Ovary (tissue), 9 donors: ENCODE measurements around the gene PODXL2. TPM values are rescaled to one million over a fixed set of nuclear protein-coding genes. Genes with fewer than 3 reads are reported as not detected.

Experiments
- DNase-seq, 5 donors: peaks; one replicate each; pipeline ENCODE4 v3.0.0-alpha.2; 2019 to 2020
- H3K27ac ChIP-seq, 2 donors: fragments of 200-600 bp; one replicate each; pipeline versions ENCODE4 v1.5.1 to v1.8.0; 2019 to 2022
- H3K27me3 ChIP-seq: fragments of 200-600 bp; one replicate; pipeline ENCODE4 v1.8.0; 2022
- H3K36me3 ChIP-seq: fragments of 200-600 bp; sonication (generic); one replicate; pipeline ENCODE4 v1.5.1; 2019
- H3K4me1 ChIP-seq: one replicate; pipeline ENCODE4 v1.8.1; 2013; ENCODE audit warnings: mild to moderate bottlenecking, moderate library complexity; ENCODE audit not compliant: insufficient read depth
- H3K4me3 ChIP-seq: fragments of 200-600 bp; sonication (generic); one replicate; pipeline ENCODE4 v1.5.1; 2017
- H3K9me3 ChIP-seq, 2 donors: fragments of 200-600 bp in 1 of 2; sonication (generic) in 1 of 2; one replicate each; pipeline versions ENCODE4 v1.5.1 to v1.8.1; 2013 to 2019; ENCODE audit warnings: mild to moderate bottlenecking in 1 of 2, moderate library complexity in 1 of 2
- EP300 ChIP-seq: sonication (generic); formaldehyde crosslinking; IDR thresholded peaks from one replicate; pipeline ENCODE4 v1.6.1; 2017; ENCODE audit warnings: antibody characterized with exemption
- POLR2A ChIP-seq: fragments of 450-650 bp; IDR thresholded peaks from one replicate; pipeline ENCODE4 v1.6.1; 2017; ENCODE audit warnings: antibody characterized with exemption, mild to moderate bottlenecking, moderate library complexity
- WGBS, 3 donors: extraction: QIAGEN DNeasy Blood & Tissue Kit in 1 of 3; methylation state at CpG; one replicate each; pipeline versions ENCODE4 v1.1.5 to v1.1.7; 2013 to 2017; 5-methylcytosine and 5-hydroxymethylcytosine counted together
- intact Hi-C, 4 donors: fragments of 100-400 bp; cut with DNase I; formaldehyde crosslinking; loops; one replicate each; pipeline versions ENCODE4 v1.11.0 to v1.15.1; 2022 to 2023
- polyA plus RNA-seq, 2 donors: library from polyadenylated mRNA; stranded (reverse); fragments of 200-250 nt in 1 of 2; fragments of 350-450 nt in 1 of 2; fragmentation: Illumina TruSeq in 1 of 2; extraction: RNeasy Lipid Tissue Mini Kit (QIAGEN cat#74804) in 1 of 2; gene quantifications; one replicate each; pipeline ENCODE4 v1.2.3, GENCODE V29; 2013 to 2014
- total RNA-seq, 7 donors: library from RNA; depleted of rRNA in 2 of 7; stranded (reverse); fragments of >200 nt in 2 of 7; fragmentation: NEBNext Ultra II Directional in 3 of 7; extraction: Animal tissue kit (Norgen Biotek cat#: 25700) in 3 of 7; gene quantifications; one replicate each; pipeline versions ENCODE4 v1.1.0 to v1.2.4, GENCODE V29; 2016 to 2023
- TF ChIP-seq, protein P1 (sequence below), 3 donors: fragments of 450-650 bp in 2 of 3; fragments of 200-600 bp in 1 of 3; IDR thresholded peaks; one replicate each; pipeline versions ENCODE4 v1.5.1 to v1.8.0; 2016 to 2022; ENCODE audit warnings: antibody characterized with exemption in 3 of 3, mild to moderate bottlenecking in 1 of 3
- donor health status: DM: no; HTN: no; CAD: no; lungs with moderate emphysema.
- donor health status: DM: no; HTN: no; CAD: no.
- donor health status: Bipolar disorder and iron deficiency.
- donor health status: DM: yes; HTN: yes; CAD: no.
- donor health status: DM: no; HTN: no; CAD: no.
- donor health status: DM: yes; HTN: yes; CAD: no.

PODXL2 gene
- total and polyA plus RNA-seq, 9 donors: 5.3 to 14.3 (median 8.9) TPM

- Histone ChIP-seq H3K27ac (no peak overlapping the region), H3K27me3 (no peaks in the 10 kb centered on the region), H3K4me3 (no peak overlapping the region), H3K9me3 (no peaks in the 10 kb centered on the region), H3K4me1 (no peaks in the 10 kb centered on the region), H3K36me3 (no peaks in the 10 kb centered on the region)
- WGBS, 3 donors: 58 to 84% (median 66%) methylated on average over 3 of the region's 3 CpGs
- no peak for TF ChIP-seq POLR2A
- no peak for TF ChIP-seq EP300
- TF ChIP-seq, protein P1, sequence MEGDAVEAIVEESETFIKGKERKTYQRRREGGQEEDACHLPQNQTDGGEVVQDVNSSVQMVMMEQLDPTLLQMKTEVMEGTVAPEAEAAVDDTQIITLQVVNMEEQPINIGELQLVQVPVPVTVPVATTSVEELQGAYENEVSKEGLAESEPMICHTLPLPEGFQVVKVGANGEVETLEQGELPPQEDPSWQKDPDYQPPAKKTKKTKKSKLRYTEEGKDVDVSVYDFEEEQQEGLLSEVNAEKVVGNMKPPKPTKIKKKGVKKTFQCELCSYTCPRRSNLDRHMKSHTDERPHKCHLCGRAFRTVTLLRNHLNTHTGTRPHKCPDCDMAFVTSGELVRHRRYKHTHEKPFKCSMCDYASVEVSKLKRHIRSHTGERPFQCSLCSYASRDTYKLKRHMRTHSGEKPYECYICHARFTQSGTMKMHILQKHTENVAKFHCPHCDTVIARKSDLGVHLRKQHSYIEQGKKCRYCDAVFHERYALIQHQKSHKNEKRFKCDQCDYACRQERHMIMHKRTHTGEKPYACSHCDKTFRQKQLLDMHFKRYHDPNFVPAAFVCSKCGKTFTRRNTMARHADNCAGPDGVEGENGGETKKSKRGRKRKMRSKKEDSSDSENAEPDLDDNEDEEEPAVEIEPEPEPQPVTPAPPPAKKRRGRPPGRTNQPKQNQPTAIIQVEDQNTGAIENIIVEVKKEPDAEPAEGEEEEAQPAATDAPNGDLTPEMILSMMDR (IDR thresholded peaks at IDR 0.05): no peak
- intact Hi-C loops: loop anchor here in 1 of 4 donors (10.0 kb wide), 1 partner anchor 319 kb away; no protein-coding TSS in a partner anchor
- DNase-seq: no peak
Observed at GRCh38 chr3:127655641-127656040, 26.7 kb downstream of the PODXL2 start.

DNA sequence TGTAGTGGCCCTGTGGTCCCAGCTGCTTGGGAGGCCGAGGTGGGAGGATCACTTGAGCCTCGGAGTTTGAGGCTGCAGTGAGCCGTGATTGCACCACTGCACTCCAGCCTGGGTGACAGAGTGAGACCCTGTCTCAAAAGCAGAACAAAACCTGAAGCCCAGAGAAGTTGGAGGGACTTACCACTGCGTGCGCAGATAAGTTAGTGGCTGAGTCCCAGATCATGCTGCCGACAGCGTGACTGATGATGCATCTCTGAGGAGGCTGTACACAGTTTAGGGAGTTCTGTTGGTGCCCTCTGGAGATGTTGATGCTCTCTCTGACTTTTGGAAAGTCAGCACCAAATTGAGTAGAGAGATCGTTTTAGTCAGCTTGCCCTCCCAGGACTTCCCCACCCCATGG is 27.9 kb downstream of the PODXL2 start:
- intact Hi-C loops: loop anchor here in 1 of 4 donors (10.0 kb wide), 1 partner anchor 318 kb away; no protein-coding TSS in a partner anchor
- no peak overlapping the region for H3K4me3 ChIP-seq
- 91 to 93% (median 92%) methylated on average over 8 of the region's 8 CpGs for WGBS, 3 donors
- H3K9me3 ChIP-seq: no peaks in the 10 kb centered on the region
- H3K4me1 ChIP-seq: no peaks in the 10 kb centered on the region
- H3K36me3 ChIP-seq: no peaks in the 10 kb centered on the region
- no peak overlapping the region for H3K27ac ChIP-seq
- H3K27me3 ChIP-seq: no peaks in the 10 kb centered on the region
- no peak for DNase-seq
- TF ChIP-seq EP300 (no peak), POLR2A (no peak)
- TF ChIP-seq, protein P1 (IDR thresholded peaks at IDR 0.05): no peak

DNA sequence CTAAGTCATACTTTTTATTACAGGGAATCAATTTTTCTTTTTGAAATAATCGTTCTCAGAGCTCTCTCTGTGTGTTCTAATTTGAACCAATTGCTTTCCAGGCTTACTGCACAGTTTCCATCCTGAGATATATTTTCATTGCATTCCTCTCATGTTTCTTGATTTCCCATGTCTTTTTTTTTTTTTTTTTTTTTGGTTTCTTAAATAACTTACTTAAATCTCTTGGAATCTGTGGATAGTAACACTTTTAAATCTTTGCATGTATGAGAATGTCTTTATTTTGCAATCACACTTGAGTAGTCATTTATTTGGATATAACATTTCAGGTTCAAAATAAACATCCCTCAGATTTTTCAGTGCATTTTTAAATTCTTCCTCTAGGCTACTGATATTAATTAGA is 29.2 kb downstream of the PODXL2 start:
- H3K27me3 ChIP-seq: no peaks in the 10 kb centered on the region
- no peaks in the 10 kb centered on the region for H3K36me3 ChIP-seq
- no peaks in the 10 kb centered on the region for H3K9me3 ChIP-seq
- H3K4me3 ChIP-seq: no peak overlapping the region
- no peak for DNase-seq
- intact Hi-C loops: loop anchor here in 1 of 4 donors (10.0 kb wide), 1 partner anchor 317 kb away; no protein-coding TSS in a partner anchor
- no peak overlapping the region for H3K27ac ChIP-seq
- TF ChIP-seq, protein P1 (IDR thresholded peaks at IDR 0.05): no peak
- no peak for TF ChIP-seq POLR2A
- TF ChIP-seq EP300: no peak
- no peaks in the 10 kb centered on the region for H3K4me1 ChIP-seq
- WGBS, 3 donors: 20 to 36% (median 22%) methylated on average over 1 of the region's 1 CpG

GRCh38 chr3:127660621-127661251 is 31.8 kb downstream of the PODXL2 start:
- WGBS, 3 donors: 91 to 96% (median 95%) methylated on average over 10 of the region's 10 CpGs
- Histone ChIP-seq H3K9me3 (no peaks in the 10 kb centered on the region), H3K4me1 (no peaks in the 10 kb centered on the region), H3K4me3 (no peak overlapping the region), H3K27me3 (no peaks in the 10 kb centered on the region), H3K36me3 (no peaks in the 10 kb centered on the region), H3K27ac (no peak overlapping the region)
- no peak for DNase-seq
- no peak for TF ChIP-seq POLR2A
- TF ChIP-seq, protein P1 (IDR thresholded peaks at IDR 0.05): no peak
- no peak for TF ChIP-seq EP300
- intact Hi-C loops: no loop called here
